ENCODE results near the gene GALNT12.

GALNT12 gene

GRCh38 chr9:98864281-98865174 lies 57.1 kb downstream of the GALNT12 start:
- DNase-seq: no peak

- DNase-seq: no peak
Observed at GRCh38 chr9:98865284-98865875, 57.9 kb downstream of the GALNT12 start.

GRCh38 chr9:98866435-98867102 lies 59.1 kb downstream of the GALNT12 start:
- DNase-seq: no peak

- no peak for DNase-seq
Observed at GRCh38 chr9:98867103-98867428, 59.6 kb downstream of the GALNT12 start.

GRCh38 chr9:98867429-98868168 lies 60.1 kb downstream of the GALNT12 start:
- DNase-seq: no peak

GRCh38 chr9:98869078-98869745 lies 61.7 kb downstream of the GALNT12 start:
- no peak for DNase-seq

GRCh38 chr9:98869866-98870265 lies 62.4 kb downstream of the GALNT12 start:
- no peak for DNase-seq

- no peak for DNase-seq
Observed at GRCh38 chr9:98870782-98871557, 63.5 kb downstream of the GALNT12 start.

GRCh38 chr9:98871558-98872065 lies 64.1 kb downstream of the GALNT12 start:
- DNase-seq: no peak

- no peak for DNase-seq
Observed at GRCh38 chr9:98873526-98873925, 66.1 kb downstream of the GALNT12 start.

- DNase-seq: no peak
Observed at GRCh38 chr9:98873951-98874371, 66.5 kb downstream of the GALNT12 start.

- DNase-seq: no peak
Observed at GRCh38 chr9:98874721-98875255, 67.3 kb downstream of the GALNT12 start.

- no peak for DNase-seq
Observed at GRCh38 chr9:98875536-98875935, 68.1 kb downstream of the GALNT12 start.

- no peak for DNase-seq
Observed at GRCh38 chr9:98877311-98877710, 69.8 kb downstream of the GALNT12 start.

- DNase-seq: no peak
Observed at GRCh38 chr9:98879094-98879962, 71.9 kb downstream of the GALNT12 start.

- DNase-seq: no peak
Observed at GRCh38 chr9:98879963-98880310, 72.5 kb downstream of the GALNT12 start.

- DNase-seq: no peak
Observed at GRCh38 chr9:98880311-98881015, 73.0 kb downstream of the GALNT12 start.

- DNase-seq: no peak
Observed at GRCh38 chr9:98881356-98881755, 73.9 kb downstream of the GALNT12 start.

- no peak for DNase-seq
Observed at GRCh38 chr9:98881836-98882568, 74.5 kb downstream of the GALNT12 start.
